PC-3 (cell line): Measurements from ENCODE around the gene CYREN. TPM values are rescaled to one million over a fixed set of nuclear protein-coding genes. Genes with fewer than 3 reads are reported as not detected.

Experiments
- ATAC-seq: fragments of 200-7000 bp; cut with Tn5 transposase; 2 replicates; pipeline ENCODE4 v1.9.1; 2020; ENCODE audit warnings: mild to moderate bottlenecking, moderate library complexity
- BruUV-seq: library from RNA; stranded (reverse); fragments of 400-500 nt; replicated peaks from 2 replicates; lab custom pipeline; 2021; lab: Mats Ljungman, UMichigan
- CTCF ChIA-PET: fragments of 300-600 bp; sonication (Branson Sonifier 250); formaldehyde crosslinking; loops from one replicate; lab custom pipeline; 2022; ENCODE audit warnings: antibody characterized with exemption; lab: Charles Lee
- POLR2A ChIA-PET: fragments of 300-600 bp; sonication (Branson Sonifier 250); formaldehyde crosslinking; loops from one replicate; lab custom pipeline; 2022; ENCODE audit warnings: antibody characterized with exemption; ENCODE audit not compliant: unreplicated experiment; lab: Charles Lee
- DNase-seq: peaks from one replicate; pipeline ENCODE4 v3.0.0-alpha.2; 2015
- H2AFZ ChIP-seq: fragments of 300-600 bp; sonication (generic); 2 replicates; pipeline ENCODE4 v1.6.0; 2016; ENCODE audit warnings: antibody characterized with exemption, low read length
- H3F3A ChIP-seq: fragments of 300-600 bp; sonication (generic); one replicate; pipeline ENCODE4 v1.6.0; 2017; ENCODE audit warnings: antibody characterized with exemption, low read length, control low read depth, mild to moderate bottlenecking; ENCODE audit not compliant: unreplicated experiment
- H3K27ac ChIP-seq: fragments of 300-600 bp; sonication (generic); 2 replicates; pipeline ENCODE4 v1.5.1; 2016; ENCODE audit warnings: mild to moderate bottlenecking, low read length
- H3K27me3 ChIP-seq: fragments of 300-600 bp; sonication (generic); 2 replicates; pipeline ENCODE4 v1.6.1; 2016; ENCODE audit warnings: low read length, mixed read lengths
- H3K36me3 ChIP-seq: fragments of 300-600 bp; sonication (generic); 2 replicates; pipeline ENCODE4 v1.6.1; 2016; ENCODE audit warnings: low read depth, mixed run types, low read length, mixed read lengths
- H3K4me1 ChIP-seq: fragments of 300-600 bp; sonication (generic); 2 replicates; pipeline ENCODE4 v1.5.1; 2016; ENCODE audit warnings: low read length; ENCODE audit not compliant: insufficient read depth
- H3K4me2 ChIP-seq: fragments of 300-600 bp; sonication (generic); 2 replicates; pipeline ENCODE4 v1.6.0; 2016; ENCODE audit warnings: low read length
- H3K4me3 ChIP-seq: fragments of 300-600 bp; sonication (generic); 2 replicates; pipeline ENCODE4 v1.5.1; 2016; ENCODE audit warnings: mild to moderate bottlenecking, low read length, mixed read lengths
- H3K79me2 ChIP-seq: fragments of 300-600 bp; sonication (generic); 2 replicates; pipeline ENCODE4 v1.6.1; 2017; ENCODE audit warnings: low read length, mixed read lengths
- H3K9ac ChIP-seq: fragments of 300-600 bp; sonication (generic); 2 replicates; pipeline ENCODE4 v1.6.0; 2016; ENCODE audit warnings: mild to moderate bottlenecking, low read length
- H3K9me2 ChIP-seq: fragments of 300-600 bp; sonication (generic); replicated peaks from 2 replicates; pipeline ENCODE4 v1.6.1; 2016; ENCODE audit warnings: mixed run types, low read length, mixed read lengths
- H3K9me3 ChIP-seq: fragments of 300-600 bp; sonication (generic); 2 replicates; pipeline ENCODE4 v1.6.1; 2016; ENCODE audit warnings: low read length, mixed read lengths
- H4K20me1 ChIP-seq: fragments of 300-600 bp; sonication (generic); 2 replicates; pipeline ENCODE4 v1.6.1; 2016; ENCODE audit warnings: low read length, mixed read lengths
- CTCF ChIP-seq: fragments of 300-600 bp; sonication (generic); conservative IDR thresholded peaks from 2 replicates; pipeline ENCODE4 v1.5.1; 2017; ENCODE audit warnings: antibody characterized with exemption, low read depth, mild to moderate bottlenecking, low read length
- EZH2 ChIP-seq: fragments of 300-600 bp; sonication (generic); IDR thresholded peaks from one replicate; pipeline ENCODE4 v1.6.1; 2017; ENCODE audit warnings: antibody characterized with exemption, mild to moderate bottlenecking, low read length; ENCODE audit not compliant: unreplicated experiment
- EZH2phosphoT487 ChIP-seq: fragments of 300-600 bp; sonication (generic); IDR thresholded peaks from 2 replicates; pipeline ENCODE4 v1.6.1; 2018; ENCODE audit warnings: mild to moderate bottlenecking, antibody characterized with exemption, low read length, borderline replicate concordance
- intact Hi-C: fragments of 100-400 bp; cut with micrococcal nuclease; formaldehyde crosslinking; loops from 2 replicates; pipeline ENCODE4 v1.9.0; 2023
- total RNA-seq: library from RNA; depleted of rRNA; stranded (reverse); fragments of >200 nt; gene quantifications from 2 replicates; pipeline ENCODE4 v1.2.3, GENCODE V29; 2014

Gene CYREN
- total RNA-seq, 1 experiment from 2014 or later = 48.2 TPM

- H3K4me2 ChIP-seq = no peak overlapping the region
- H3K4me3 ChIP-seq = no peak overlapping the region
- no peaks in the 10 kb centered on the region for H3F3A ChIP-seq
- ChIA-PET CTCF (no interaction called here), POLR2A (interaction anchor here (0.7 kb wide), 1 partner anchor 41 kb away, joined by 5 read pairs; no protein-coding TSS in a partner anchor)
- TF ChIP-seq EZH2phosphoT487 (no peak), CTCF (no peak), EZH2 (no peak)
- no peak for DNase-seq
- no peak overlapping the region for H3K27ac ChIP-seq
- no peaks in the 10 kb centered on the region for H3K9me3 ChIP-seq
- H3K27me3 ChIP-seq = no peaks in the 10 kb centered on the region
- H3K4me1 ChIP-seq = peaks cover 8% of the 10 kb centered on the region; the same call in 1 of the 2 replicates
- H3K36me3 ChIP-seq = no peaks in the 10 kb centered on the region
- H4K20me1 ChIP-seq = no peaks in the 10 kb centered on the region
- ATAC-seq = no peak
- no peaks in the 10 kb centered on the region for H3K9me2 ChIP-seq
- H3K9ac ChIP-seq = no peak overlapping the region
- BruUV-seq = no TSS peak
- H3K79me2 ChIP-seq = no peaks in the 10 kb centered on the region
- H2AFZ ChIP-seq = no peak overlapping the region
- intact Hi-C loops = no loop called here
Observed at GRCh38 chr7:135204876-135205275, 34.4 kb upstream of the CYREN start.

- TF ChIP-seq EZH2 (no peak), CTCF (no peak), EZH2phosphoT487 (no peak)
- Histone ChIP-seq H3F3A (no peaks in the 10 kb centered on the region), H3K9me3 (no peaks in the 10 kb centered on the region), H3K79me2 (no peaks in the 10 kb centered on the region), H2AFZ (no peak overlapping the region), H3K9me2 (no peaks in the 10 kb centered on the region), H4K20me1 (no peaks in the 10 kb centered on the region), H3K36me3 (no peaks in the 10 kb centered on the region), H3K4me1 (peaks cover 6% of the 10 kb centered on the region; the same call in 1 of the 2 replicates), H3K27ac (no peak overlapping the region), H3K4me3 (no peak overlapping the region), H3K27me3 (no peaks in the 10 kb centered on the region), H3K4me2 (no peak overlapping the region), H3K9ac (no peak overlapping the region)
- ATAC-seq (no peak), DNase-seq (no peak)
- intact Hi-C loops = no loop called here
- BruUV-seq = no TSS peak
- CTCF ChIA-PET = no interaction called here
- POLR2A ChIA-PET = interaction anchor here (0.7 kb wide), 1 partner anchor 40 kb away, joined by 5 read pairs; no protein-coding TSS in a partner anchor
Observed at GRCh38 chr7:135204341-135204749, 33.8 kb upstream of the CYREN start.

- Histone ChIP-seq H3F3A (no peaks in the 10 kb centered on the region), H3K27ac (no peak overlapping the region), H4K20me1 (no peaks in the 10 kb centered on the region), H3K27me3 (no peaks in the 10 kb centered on the region), H2AFZ (no peak overlapping the region), H3K9me3 (no peaks in the 10 kb centered on the region), H3K4me1 (no peaks in the 10 kb centered on the region), H3K4me2 (no peak overlapping the region), H3K4me3 (no peak overlapping the region), H3K79me2 (no peaks in the 10 kb centered on the region), H3K9me2 (no peaks in the 10 kb centered on the region), H3K36me3 (no peaks in the 10 kb centered on the region), H3K9ac (no peak overlapping the region)
- BruUV-seq = no TSS peak
- POLR2A ChIA-PET = no interaction called here
- no peak for TF ChIP-seq EZH2
- no peak for TF ChIP-seq EZH2phosphoT487
- TF ChIP-seq CTCF = no peak
- DNase-seq (no peak), ATAC-seq (no peak)
- CTCF ChIA-PET = no interaction called here
- intact Hi-C loops = no loop called here
Observed at GRCh38 chr7:135201350-135201749, 30.8 kb upstream of the CYREN start.
